IPS DF 4.7 (cell line): ENCODE data around the gene RHBDF2.
"Not testable (repeated sequence)": the region's sequence is repeated elsewhere in the genome, so short reads cannot be mapped to it uniquely, and the experiment has no call there.

ENCODE experiments used
- DNase-seq: peaks from one replicate; pipeline ENCODE4 v3.0.0-alpha.2; 2013; ENCODE audit warnings: low spot score; ENCODE audit errors: extremely low read depth

Gene RHBDF2

DNA sequence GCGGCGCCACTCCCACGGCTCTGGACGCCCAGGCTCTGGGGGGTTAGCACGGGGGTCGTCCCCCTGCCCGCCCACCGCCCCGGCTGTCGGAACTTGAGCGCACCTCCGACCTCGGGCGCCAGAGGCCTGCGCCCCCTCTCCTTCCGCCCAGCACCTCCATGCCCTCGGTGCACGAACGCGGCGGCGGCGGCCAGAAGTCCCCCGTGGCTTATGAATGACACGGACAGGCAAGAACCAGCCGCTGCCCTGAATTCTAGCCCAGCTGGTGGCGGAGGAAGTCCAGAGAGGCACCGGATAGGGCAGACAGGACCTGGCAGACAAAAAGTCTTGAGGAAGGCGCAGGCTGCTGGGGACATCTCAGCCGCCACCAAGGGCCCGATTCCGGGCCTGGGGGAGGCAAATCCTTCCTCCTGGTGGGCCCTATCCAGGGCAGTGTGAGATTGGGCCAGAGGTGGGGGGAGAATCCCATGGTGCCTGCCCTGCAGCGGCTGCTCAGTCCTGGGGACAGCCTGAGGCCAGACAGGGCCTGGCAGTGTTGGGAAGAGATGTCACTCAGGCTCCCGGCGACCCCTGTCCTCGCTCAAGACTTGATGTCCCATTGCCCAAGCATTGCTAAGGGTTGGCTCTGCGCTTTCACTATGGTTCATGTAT lies 37.2 kb upstream of the RHBDF2 start:
- DNase-seq, result no peak

DNA sequence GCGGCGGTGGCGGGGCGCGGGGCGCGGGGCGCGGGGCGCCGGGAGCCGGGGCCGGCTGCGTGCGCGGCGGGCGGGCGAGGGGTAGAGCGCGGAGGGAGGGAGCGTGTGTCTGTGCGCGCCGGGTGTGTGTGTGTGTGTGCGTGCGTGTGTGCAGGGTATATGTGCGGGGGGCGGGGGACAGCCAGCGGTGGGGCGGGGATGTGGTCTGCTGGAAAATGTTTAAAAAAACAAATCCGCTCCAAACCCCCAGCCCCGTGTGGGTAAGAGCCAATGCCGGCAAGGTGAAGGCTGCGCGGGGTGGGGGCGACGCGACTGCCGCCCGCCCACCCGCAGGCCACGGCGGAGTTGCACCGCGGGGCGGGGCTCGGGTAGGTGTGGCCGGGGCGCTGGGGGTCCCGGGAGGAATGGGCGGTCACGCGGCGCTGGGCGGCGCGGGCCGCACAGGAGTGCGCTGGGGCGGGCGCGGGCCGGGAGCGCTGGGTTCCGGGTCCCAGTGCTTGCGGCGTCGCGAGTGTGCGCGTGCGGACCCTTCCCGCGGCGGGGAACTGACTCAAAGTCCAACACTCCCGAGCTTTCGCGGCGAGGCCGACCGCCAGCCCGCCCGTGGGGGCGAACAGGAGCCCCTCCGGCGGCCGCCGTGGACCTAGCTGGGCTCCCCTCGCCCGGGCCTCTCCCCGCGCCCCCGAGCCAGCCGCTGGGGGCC lies 36.5 kb upstream of the RHBDF2 start, which contains the start of gene CYGB:
Gene CYGB (minus strand): TSS at position 132 of the 703 bp plus-strand sequence. CDS start 167 bp downstream, outside the sequence.
- DNase-seq, result no peak

DNA sequence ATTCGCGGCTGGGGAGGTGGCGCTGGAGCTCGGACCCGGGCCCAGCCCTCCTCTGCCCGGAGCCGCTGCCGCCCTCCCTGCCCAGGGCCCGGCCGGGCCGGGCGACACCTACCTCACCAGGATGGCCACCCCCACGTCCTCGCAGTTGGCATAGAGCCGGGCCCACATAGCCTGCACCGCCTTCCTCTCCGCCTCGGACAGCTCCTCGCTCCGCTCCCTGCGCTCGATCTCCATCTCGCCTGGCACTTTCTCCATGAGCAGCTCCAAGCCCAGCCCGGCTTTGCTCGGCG lies 36.0 kb upstream of the RHBDF2 start:
- DNase-seq, result no peak

DNA sequence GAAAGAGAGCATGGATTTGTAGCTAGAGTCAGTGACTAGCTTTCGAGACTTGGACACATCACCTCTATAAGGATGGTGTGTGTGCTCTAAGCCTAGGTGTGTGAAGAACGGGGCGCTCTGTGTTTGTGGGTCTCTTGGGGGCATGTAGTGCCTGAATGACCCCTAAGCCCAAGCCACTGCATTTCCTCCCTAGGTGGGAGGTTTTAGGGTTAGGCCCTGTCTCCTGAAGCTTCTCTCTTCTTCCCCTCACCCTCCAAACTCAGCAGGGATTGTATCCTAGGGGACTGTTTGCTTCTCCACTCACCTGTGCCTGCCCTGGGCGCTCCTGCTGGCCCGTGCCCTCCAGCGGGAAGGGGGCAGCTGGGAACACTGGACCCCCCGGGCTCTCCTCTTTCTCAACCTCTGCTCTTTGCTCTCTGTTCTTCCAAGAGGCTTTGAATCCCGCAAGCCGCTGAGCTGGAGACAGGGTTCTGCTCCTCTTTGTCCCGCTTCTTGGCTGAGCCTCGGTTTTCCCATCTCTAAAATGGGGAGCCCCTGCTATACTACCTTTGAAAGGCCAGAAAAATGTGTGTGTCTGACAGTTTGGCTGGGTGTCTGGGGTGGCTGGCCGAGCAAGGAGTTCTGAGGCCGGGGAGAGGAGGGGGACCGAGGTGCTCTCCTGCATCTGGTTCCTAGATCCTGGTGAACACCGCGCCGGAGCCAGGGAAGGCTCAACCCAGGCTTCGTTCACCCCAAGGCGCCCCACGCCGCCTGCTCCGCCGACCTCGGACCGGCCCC lies 35.5 kb upstream of the RHBDF2 start:
- no peak for DNase-seq

DNA sequence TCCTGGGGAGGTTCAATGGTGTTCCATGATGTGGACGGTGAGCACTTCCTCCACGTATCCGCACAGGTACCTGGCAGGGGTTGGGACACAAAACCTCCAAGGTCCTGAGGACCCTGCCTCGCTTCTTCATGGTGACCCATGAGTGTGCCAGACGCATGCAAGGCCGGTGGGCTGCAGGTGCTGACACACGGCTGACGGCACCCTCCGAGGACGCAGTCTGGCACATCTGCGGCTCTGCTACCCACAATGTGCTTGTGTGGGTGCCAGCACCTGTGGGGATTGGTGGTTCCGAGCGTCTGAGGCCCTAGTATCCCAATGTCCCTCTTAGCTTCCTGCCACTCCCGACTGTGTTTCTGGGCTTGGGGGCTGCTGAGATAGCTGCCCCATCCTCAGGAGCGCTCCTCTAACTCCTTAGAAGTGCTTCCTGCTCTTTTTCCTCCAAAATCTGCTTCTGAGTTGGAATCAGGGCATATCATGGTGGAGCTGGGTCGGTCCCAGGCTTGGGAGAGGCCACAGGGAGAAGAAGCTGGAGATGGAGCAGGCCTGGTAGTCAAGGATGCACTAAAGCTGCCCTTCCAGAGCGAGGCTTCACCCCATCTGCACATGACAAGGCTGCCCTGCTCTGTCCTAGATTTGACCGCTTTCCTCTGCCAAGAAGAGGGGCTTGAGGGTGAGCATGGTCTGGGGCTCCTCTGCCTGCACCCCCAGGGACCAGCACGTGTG lies 34.7 kb upstream of the RHBDF2 start:
- no peak for DNase-seq

DNA sequence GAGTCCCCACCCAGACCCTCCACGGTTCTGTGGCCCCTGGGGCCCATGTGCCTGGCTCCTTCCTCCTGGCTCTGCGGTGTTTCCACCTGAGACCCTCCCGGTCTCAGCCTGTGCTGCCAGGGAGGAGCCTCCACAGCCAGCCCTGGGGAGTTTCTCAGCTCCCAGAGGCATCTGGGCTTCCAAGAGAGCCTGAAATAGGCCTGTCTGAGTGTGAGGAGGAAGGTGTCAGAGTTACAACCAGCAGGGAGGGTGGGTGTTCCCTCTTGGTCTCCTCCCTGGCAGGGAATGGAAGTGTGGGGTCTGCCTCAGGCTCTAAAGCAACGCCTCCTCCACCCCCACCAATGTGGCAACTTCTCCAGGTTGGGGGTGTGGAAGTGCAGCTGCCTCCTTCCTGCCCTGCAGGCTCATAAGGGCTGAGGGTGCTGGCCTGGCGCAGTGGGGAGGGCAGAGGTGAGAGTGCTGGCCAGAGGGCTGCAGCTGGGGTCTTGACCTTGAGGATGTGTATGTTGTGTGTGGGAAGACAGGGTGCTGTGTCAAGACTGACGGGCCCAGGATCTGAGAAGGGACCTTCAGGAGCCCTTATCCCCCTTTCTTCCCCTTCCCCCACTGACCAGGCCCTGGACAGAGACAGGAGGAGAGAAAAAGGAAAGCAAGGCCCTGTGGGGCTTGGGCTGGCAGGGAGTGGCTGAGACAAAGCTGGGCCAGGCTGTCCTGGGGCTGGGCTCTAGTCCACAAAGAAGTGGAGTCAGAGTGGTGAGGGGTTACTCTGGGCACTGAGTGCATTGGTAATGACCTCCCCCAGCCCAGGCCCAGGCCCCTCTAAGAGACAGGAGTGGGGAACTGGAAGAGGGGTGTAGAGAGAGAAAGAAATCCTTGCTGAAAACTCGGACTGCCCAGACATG lies 33.9 kb upstream of the RHBDF2 start:
- no peak for DNase-seq

DNA sequence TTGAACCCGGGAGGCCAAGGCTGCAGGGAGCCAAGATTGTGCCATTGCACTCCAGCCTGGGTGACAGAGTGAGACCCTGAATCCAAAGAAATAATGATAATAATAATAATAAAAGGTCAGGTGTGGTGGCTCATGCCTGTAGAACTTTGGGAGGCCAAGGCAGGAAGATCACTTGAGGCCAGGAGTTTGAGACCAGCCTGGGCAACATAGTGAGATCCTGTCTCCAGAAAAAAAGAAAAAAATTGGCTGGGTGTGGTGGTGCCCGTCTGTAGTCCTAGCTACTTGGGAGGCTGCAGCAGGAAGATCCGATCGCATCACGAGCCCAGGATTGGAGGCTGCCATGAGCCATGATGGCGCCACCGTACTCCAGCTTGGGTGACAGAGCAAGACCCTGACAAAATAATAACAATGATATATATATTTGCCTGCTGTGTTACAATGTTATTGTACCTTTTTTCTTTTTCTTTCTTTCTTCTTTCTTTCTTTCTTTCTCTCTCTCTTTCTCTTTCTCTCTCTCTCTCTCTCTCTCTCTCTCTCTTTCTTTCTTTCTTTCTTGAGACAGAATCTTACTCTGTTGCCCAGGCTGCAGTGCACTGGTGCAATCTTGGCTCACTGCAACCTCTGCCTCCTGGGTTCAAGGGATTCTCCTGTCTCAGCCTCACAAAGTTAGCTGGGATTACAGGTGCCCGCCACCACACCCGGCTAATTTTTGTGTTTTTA lies 32.6 kb upstream of the RHBDF2 start:
- DNase-seq, result not testable (repeated sequence)

DNA sequence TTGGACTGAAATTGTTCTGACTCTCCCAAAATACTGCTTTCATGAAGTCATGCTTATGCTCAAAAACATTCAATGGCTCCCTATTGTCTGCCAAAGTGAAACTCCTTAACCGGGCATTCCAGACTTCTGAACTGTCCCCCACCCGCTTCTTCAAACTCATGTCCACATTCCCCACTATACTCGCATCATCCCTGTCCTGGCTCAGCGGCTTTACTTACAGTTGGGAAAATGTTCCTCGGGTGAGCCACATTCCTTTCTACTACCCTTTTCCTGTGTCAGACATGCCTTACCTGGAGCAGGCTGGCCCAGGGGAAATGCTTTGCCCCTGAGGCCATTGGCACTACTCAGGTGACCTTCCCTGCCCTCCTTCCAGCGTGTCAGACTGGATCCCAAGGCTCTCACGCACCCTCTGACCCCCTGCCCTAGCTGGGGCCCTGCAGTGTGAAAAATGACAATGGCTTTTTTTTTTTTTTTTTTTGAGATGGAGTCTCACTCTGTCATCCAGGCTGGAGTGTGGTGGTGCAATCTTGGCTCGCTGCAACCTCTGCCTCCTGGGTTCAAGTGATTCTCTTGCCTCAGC lies 30.9 kb upstream of the RHBDF2 start:
- DNase-seq, result no peak

DNA sequence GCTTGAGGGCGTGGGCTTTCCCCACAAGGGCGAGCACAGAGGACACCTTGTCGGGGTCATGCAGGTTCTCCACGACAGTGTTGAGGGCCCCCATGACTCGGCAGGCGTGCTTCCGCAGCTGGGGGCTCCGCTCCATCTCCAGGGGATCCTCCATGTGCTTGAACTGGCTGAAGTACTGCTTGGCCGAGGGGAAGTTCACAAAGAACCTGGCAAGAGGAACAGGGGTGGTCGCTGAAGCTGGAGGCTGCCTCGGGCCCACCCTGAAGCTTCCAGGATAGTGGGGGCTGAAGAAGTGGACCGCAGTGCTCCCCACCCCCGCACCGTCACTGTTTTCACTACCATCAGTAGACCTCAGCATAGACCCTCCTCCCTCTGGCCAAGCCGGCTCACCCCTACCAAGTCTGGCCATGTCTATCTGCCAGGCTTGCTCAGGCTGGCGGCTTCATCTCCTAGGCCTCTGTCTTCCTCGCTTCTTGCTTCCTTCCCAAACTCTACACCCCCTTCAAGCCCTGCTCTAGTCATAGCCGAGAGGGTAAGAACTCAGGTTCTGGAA lies 30.3 kb upstream of the RHBDF2 start:
- DNase-seq, result no peak

DNA sequence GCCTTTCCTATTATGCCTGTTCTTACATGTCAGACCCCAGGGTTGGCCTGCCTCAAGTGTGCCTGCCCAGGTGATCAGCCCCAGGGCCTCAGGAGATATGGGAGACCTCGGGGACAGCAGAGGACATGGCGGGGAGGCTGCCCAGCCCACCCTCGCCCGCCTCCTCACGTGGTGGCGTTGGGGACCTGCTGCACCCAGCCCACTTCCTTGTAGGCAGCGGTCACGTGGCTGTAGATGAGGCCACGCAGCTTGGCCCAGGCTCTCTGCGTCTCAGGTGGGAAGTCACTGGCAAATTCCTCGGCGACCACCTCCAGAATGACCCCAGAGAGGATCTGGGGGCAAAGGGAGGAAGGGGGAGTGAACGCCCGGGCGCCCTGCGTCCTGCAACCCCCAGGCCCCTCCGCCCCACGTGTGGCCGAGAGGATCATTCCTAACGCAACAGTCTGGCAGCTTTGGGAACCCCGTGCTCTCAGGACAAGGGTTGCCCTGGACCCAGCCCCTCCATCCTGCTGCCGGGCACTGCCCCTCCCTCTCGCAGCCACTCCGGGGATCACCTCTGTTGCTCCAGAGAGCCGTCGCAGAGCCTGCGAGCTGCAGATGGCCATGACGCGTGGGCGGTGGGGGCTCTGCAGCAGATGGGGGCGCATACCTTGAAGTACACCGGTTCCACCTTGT lies 29.7 kb upstream of the RHBDF2 start:
- no peak for DNase-seq

DNA sequence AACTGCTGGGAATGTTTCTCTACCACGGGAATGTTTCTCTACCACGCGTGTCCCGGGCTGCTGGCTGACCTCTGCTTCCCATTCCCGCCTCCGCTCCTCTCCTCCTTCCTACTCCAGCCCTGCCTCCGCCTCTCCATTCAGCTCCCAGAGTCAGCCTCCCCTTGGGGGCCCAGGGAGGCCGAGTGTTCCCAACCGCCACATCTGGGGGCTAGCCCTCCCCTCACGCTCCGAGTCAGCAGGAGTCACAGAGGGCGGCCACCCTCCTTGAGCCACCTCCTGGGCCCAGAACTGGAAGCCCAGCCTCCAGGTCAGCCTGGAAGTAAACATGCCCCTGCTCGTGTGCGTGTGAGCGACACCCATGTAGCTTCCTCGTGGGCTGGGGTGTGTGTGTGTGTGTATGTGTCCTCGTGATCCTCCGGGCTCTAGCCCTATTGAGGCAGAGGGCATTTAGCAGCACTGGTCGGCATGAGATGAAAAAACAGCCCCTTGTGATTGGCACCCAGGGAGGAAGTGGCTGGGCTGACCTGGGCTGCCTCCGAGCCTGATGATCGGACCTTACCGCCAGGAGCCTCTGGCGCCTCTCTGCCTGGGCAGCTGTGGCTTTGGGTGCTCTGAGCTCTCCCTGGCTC lies 29.0 kb upstream of the RHBDF2 start:
- no peak for DNase-seq

DNA sequence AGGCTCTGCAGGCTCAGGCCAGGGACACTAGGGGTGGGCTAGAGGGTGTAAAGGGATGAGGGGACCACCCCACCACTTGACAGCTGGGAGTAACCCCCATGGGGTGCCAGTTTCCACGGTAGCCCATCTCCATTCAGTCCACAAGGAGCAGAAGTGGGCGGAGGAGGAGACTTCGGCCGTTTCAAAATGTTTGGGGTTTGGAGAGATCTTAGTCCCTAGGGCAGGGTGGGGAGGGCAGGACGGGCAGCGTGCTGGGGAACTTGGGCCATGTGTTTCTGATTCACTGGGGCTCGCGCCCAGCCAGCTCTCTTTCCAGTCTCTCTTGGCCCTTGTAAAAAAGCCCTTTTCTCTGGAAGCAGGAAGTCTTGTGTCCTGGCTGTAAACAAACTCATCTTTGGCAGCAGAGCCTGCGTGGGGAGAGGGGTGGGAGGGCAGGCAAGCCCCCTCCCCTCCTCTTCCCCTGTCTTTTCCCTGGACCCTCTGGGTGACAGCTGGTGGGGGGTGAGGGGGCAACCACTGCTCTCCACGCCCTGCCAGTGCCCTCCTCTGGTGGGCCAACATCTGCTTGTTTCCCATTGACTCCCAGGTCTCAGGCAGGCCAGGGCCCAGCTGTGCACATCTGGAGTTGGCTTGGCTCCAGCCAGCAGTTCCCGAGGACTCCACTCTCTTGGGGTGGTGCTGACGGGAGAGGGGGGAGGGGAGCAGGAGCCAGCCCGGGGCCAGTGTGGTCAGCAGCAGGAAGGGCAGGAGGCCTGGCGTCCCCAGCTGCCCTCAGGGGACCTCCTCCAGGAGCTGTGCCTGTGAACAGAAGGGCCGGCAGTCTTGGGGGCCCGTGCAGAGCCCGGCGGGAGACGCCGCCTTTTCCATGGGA lies 28.2 kb upstream of the RHBDF2 start:
- DNase-seq, result no peak

DNA sequence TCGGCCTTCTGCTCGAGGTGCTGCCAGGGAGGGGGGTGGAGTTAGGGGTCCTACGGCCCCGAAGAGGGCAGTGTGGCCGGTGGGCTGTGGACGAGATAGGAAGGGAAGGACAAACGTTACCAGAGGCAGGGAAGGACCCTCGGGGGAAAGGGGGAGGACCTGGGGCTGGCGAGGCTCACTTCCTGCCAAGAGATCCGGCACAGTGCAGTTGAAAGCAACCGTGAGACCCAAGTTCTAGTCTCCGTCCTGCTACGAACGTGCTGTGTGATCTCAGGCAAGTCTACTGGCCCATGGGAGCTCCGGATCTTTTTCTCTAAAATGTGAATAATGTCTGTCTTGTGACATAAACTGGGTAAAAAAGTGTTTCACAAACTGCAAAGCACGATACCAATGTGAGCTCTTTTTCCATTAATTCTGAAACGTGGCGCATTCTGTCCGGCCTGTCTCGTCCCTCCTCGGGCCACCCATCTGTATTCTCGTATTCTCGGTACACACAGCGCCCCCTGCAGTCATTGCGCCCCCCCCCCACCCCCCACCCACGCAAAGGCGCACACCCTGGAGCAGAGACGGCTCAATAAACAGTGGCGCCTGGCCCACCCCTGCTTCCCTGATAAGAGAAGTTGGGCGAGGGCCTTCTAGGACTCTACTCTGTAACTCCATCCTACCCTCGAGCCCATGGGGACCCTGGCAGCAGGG lies 27.5 kb upstream of the RHBDF2 start:
- no peak for DNase-seq

DNA sequence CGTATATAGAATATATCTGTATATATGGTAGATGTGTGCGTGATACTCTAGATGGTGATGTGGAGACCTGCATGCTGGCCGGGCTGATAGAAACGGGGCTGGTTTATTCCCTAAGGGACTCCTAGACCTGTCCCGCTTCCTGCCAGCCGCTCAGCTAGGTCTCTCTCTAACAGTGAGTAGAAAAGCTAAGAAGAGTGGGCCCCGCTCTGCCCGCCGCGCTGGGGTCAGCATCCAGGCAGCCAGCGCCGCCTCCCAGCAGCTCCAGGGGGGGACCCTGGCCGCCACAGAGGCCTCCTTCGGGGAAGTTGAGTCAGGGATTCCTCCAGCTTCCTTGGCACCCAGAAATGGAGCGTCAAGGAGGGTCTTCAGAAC lies 26.9 kb upstream of the RHBDF2 start:
- DNase-seq, result no peak

DNA sequence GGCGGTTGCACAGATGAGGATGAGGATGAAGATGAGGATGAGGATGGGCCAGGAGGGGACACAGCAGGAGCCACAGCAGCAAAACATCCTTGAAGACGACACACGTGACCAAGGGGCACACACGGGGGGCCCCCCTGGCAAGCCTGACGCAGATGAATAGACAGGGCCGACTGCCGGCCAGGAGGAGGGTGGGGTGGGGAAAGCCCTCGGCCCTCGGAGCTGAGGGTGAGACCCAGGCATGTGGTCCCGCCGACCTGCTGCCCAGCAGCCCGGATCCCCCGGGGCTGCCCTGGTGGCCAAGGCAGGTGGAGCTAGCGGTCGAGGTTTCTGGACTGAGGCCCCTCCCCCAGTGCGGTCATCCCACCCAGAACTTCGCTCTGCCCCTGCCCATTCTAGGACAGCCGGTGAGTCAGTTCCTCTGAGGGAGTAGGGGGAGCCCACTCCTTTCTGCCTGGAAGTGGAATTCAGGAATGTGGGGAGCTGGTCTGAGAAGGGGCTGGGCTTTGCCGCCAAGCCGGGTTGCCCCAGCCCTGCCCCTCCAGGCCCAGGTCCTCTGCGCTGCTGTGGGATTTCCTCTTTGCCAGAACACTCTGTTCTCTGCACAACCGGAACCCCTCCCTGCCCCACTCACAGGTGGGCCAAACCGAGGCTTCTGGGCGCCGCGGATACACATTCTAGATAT lies 26.3 kb upstream of the RHBDF2 start:
- DNase-seq, result no peak

DNA sequence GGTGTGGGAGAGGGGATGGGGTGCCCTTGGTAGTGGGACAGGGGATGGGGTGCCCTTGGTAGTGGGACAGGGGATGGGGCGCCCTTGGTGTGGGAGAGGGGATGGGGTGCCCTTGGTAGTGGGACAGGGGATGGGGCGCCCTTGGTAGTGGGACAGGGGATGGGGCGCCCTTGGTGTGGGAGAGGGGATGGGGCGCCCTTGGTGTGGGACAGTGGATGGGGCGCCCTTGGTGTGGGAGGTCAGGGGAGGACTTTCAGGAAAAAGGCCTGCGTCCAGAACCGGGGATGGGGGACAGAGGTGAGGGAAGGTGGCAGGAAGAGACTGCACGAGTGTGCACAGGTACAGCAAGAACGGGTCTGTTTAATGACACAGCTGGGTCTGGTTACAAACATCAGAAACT lies 25.8 kb upstream of the RHBDF2 start:
- not testable (repeated sequence) for DNase-seq

DNA sequence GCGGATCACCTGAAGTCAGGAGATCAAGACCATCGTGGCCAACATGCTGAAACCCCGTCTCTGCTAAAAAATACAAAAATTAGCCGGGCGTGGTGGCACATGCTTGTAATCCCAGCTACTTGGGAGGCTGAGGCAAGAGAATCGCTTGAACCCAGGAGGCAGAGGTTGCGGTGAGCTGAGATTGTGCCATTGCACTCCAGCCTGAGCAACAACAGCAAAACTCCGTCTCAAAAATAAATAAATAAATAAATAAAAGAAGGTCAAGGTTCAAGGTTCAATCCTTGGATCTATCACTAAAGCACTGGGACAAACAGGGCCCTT lies 24.2 kb upstream of the RHBDF2 start:
- not testable (repeated sequence) for DNase-seq
